Skeletal muscle cell (primary cell): ENCODE data around the gene VPS35.

Source experiments
- DNase-seq: peaks from one replicate; pipeline ENCODE4 v3.0.0-alpha.2; 2010; ENCODE audit warnings: low read depth
- H3K4me3 ChIP-seq: 2 replicates; pipeline ENCODE4 v1.5.1; 2011; ENCODE audit warnings: low read depth, mild to moderate bottlenecking, control low read depth, low read length, moderate library complexity

VPS35 gene

GRCh38 chr16:46688654-46689364 is at the start of gene VPS35:
TSS of gene VPS35 (minus strand) at chr16:46689178. CDS start at chr16:46689133, 45 bp downstream.
- H3K4me3 ChIP-seq: peak within 1 kb of the TSS; percentile 86
- peak; percentile 95 for DNase-seq

DNA sequence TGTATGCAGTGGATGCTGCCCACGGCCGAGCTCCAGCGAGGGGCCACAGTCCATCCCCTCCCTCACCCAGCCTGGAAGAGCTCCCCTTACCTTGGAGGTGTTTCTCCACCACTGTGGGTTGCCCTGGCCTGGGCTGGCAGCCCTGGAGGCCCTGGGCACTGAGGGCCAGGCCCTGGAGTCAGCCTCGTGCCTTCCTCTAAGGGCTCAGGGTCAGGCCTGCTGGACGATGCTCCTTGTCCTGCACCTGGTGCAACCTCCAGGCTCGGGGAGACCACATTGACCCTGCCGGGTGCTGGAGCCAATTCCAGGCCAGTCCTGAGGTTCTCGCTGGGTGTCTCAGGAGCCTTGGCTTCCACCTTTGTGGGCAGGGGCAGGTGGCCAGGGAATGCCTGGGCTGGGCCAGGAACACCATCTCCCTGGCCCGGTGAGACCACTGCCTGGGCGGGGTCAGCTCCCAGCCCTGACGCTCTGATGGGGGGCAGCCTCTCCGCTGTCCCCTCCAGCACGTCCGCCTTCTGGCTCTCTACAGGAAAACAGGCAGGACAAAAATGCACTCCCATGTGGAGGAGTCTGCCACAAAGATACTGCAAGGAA is 48.7 kb upstream of the VPS35 start:
- DNase-seq: no peak
- H3K4me3 ChIP-seq: no peak overlapping the region

DNA sequence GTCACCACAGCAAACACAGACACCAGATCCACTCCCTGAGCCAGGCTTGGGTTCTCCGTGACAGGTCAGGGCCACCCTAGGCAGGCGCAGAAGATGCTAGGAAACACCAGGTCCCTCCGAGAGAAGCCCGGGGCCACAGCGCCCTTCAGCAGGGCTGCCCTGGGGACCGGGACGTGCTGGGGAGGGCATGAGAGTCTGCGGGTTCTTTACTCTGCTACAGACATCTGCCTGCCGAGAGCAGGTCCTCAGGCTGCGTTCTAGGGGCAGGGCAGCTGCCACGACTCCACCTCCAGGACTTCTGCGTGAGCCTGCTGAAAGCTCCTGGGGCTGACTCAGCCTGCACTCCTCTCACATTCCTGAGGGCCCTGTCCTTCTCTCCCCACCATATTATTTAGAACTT is 47.7 kb upstream of the VPS35 start:
- DNase-seq: no peak
- H3K4me3 ChIP-seq: no peak overlapping the region

DNA sequence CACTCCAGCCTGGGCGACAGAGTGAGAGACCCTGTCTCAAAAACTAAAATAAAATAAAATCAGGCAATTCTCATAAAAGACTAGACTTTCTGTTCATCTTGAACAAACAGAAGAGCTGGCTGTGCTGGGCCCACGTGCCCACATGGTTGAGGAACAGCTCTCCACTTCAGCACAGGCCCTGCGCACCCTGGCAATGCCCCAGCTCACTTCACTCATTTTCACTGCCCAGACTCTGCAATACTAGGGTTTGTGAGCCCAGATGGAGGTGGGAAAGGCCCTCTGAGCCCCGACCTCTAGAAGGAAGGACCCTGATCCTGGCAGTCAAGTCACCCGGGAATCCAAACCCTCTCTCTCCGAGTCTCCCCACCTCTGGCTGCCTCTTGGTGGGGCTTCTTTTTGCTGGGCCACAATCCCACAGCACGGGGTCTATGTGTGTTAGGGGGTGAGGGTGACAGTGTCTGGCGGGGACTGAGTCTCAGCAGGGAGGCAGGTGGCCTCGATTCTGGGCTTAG is 44.4 kb upstream of the VPS35 start:
- DNase-seq: no peak
- H3K4me3 ChIP-seq: no peak overlapping the region

DNA sequence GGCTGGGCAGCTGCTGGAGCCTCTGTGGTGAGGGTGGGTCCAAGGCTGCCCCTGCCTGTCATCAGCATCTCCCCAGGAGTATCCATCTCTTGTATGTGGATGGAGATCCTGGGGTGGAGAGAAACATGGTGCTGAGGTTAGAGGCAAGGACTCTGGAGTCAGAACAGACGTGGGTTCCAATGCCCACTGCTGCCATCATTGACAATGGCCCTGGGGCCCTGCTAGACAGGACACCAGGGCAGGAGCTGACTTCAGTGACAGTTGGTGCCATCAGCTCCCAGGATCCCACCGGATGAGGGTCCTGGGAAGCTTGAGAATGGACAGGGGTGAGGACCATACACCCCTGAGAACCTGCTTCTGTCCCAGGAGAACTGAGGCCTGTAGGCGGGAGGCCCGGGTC is 43.6 kb upstream of the VPS35 start:
- no peak for DNase-seq
- H3K4me3 ChIP-seq: no peak overlapping the region

DNA sequence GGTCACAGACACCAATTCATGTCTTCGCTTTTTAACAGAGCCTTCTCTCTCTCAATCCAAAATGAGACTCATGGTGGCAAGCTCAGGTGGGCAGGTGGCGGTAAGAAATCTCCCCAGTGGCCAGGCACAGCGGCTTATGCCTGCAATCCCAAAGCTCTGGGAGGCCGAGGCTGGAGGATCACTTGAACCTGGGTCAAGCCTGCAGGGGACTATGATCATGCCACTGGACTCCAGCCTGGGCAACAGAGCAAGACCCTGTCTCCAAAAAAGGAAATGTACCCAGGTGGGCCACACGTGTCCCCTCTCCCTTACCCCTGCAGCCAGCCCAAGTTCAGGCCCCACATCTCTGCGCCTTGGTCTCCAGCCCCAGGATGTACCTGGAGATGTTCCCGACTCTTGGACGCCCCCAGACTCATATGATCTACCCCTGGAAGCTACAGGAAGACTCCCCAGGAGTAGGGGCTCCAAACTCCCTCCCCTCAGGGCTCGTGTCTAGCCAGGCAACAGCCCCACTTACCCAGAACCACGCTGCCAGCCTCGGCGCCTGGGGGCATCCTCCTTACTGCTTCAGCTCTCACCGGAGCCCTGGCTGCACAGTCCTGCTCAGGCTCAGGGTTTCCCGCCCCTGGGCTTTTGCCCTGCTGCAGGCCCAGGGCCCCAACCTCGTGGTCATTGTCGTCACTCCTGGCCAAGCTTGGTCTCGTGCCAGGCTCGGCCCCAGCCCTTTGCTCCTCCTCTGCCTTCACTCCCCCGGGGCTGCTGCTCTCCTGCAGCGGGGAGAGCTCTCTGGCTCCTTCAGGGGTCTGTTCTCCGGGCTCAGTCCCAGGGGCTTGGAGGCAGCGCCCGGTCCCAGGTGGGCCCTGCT is 42.9 kb upstream of the VPS35 start:
- no peak overlapping the region for H3K4me3 ChIP-seq
- no peak for DNase-seq

DNA sequence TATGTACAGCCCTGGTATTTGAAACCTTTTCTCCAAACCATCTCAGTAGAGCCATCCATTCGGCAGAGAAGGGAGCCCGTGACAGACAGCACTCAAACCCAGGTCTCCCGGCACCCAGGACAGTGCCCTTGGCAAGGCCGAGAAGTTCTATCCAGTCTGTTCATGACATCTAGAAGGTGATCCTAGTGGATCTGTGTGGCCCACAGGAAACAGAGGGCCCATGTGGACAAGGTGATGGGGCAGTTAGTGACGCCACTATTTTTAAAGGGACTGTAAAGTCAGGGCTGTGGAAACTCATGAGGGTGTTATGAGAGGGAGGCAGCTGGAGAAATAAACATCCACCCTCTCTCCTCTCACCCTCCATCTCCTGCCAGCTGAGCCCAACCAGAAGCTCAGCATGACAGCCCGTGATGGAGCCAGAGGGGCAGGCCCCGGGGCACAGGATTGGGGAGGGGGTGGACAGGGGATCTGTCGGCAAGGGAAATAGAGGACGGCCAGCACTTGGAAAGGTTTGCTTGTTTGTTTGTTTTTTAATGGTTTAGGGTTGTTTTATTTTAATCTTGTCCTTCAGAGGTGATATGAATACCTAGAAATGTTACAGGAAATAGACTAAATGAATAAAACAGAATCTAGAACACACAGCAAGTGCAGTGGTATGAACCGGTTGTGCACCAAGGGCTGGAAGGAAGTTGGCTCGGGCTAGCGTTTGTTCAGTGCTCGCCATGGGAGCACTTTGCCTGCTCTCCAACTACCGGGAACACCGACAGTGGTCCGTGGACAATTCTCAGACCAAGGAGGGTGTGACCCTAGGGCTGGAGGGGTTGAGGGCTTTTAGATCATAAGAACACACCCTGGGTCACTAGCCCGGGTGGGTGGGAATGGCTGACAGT is 42.1 kb upstream of the VPS35 start:
- no peak for DNase-seq
- H3K4me3 ChIP-seq: no peak overlapping the region

DNA sequence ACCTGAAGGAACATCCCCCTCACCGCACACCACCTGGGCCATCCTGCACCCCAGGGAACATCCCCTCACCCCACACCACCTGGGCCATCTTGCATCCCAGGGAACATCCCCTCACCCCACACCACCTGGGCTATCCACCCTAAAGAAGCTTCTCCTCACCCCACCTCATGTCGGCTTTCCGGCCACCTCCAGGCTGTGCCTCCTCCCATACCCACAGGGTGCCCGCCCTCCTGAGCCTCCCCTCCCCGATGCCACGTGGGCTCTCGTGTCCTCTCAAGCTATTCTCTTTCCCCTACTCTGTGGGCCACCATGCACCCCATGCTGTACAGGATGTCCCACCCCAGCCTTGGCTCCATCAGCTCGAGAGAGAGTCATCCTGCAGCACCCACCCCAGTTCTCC is 41.1 kb upstream of the VPS35 start:
- H3K4me3 ChIP-seq: no peak overlapping the region
- no peak for DNase-seq

DNA sequence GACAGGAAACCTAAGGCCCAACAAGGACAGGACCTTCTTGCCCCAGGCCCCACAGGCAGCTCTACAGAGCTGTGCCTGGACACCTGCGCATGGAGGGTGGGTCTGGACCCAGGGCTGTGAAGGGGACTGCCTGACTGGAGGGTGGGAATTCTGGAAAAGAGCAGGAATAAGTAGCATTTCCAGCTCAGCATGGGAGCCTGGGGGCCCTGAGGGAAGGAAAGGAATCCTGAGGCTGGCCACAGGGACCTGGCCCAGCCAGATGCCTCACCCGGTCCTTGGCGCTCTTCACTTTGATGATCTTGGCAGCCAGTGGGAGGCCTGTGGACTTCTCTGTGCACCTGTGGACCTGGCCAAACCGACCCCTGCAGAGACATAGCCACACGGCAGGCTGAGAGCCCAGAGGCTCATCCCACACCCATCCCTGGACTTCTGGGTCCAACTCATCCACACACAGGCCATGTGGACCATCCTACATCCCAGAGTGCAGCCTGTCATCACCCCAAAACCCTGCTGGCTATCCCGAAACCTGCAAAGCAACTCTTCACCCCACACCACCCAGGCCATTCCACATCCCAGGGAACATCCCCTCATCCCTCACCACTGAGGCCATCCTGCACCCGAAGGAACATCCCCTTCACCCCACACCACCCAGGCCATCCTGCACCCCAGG is 40.5 kb upstream of the VPS35 start:
- DNase-seq: no peak
- no peak overlapping the region for H3K4me3 ChIP-seq

DNA sequence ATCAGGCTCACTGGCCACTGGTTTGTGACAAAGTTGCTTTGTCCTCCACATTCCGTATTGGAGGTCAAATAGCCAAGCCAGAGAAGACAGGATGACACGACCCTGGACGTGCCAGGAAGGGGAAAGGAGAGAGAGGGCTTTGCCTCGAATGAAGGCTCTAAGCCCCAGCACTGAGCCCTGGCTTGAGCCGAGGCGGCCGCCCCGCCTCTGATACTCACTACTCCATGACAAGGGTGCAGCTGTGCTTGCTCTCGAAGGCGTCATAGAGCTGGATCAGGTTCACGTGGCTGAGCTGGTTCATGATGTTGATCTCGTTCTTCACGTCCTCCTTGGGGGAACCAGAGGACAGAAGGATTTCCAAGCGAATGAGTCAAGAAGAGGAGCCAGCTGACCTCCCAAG is 39.8 kb upstream of the VPS35 start:
- no peak overlapping the region for H3K4me3 ChIP-seq
- DNase-seq: no peak

DNA sequence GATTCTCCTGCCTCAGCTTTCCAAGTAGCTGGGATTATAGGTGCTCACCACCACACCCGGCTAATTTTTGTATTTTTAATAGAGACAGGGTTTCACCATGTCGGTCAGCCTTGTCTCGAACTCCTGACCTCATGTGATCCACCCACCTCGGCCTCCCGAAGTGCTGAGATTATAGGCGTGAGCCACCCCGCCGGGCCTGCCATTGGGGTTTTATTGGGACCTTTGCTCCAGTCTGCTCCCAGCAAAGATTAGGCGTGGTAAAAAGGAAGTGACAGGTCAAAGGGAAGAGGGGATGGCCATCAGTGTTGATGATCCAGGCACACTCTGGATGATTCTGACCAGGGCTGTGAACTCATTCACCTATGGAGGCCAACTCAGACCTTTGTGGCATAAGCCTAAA is 38.7 kb upstream of the VPS35 start:
- no peak for DNase-seq
- no peak overlapping the region for H3K4me3 ChIP-seq

- H3K4me3 ChIP-seq: no peak overlapping the region
- no peak for DNase-seq
Measured at GRCh38 chr16:46727184-46727583, 38.2 kb upstream of the VPS35 start.

DNA sequence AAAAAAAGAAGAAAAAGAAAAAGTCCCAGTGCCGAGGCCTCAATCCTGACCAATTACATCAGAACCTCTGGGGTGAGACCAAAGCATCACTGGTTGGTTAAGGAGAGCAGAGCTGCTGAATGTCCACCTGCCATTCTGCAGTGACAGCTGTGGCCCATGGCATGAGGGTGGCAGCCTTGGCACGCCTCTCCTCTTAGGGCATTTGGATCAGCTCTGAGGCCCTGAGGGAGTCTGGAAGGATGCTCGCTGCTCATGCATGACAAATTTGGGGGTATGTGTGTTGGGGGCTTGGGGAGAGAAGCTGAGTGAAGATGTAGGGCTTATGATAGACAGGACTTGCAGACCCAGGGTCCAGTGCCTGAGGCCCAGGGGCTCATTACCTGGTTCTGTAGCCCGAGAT is 32.9 kb upstream of the VPS35 start:
- H3K4me3 ChIP-seq: no peak overlapping the region
- DNase-seq: no peak

- no peak for DNase-seq
- H3K4me3 ChIP-seq: no peak overlapping the region
Measured at GRCh38 chr16:46720619-46721018, 31.6 kb upstream of the VPS35 start.

- H3K4me3 ChIP-seq: no peak overlapping the region
Measured at GRCh38 chr16:46719528-46719927, 30.6 kb upstream of the VPS35 start.

GRCh38 chr16:46718214-46718613 is 29.2 kb upstream of the VPS35 start:
- no peak overlapping the region for H3K4me3 ChIP-seq
- no peak for DNase-seq

More at GRCh38 chr16:46719528-46719927, 30.6 kb upstream of the VPS35 start:
- no peak for DNase-seq

- H3K4me3 ChIP-seq: no peak overlapping the region
- no peak for DNase-seq
Measured at GRCh38 chr16:46717692-46718091, 28.7 kb upstream of the VPS35 start.

DNA sequence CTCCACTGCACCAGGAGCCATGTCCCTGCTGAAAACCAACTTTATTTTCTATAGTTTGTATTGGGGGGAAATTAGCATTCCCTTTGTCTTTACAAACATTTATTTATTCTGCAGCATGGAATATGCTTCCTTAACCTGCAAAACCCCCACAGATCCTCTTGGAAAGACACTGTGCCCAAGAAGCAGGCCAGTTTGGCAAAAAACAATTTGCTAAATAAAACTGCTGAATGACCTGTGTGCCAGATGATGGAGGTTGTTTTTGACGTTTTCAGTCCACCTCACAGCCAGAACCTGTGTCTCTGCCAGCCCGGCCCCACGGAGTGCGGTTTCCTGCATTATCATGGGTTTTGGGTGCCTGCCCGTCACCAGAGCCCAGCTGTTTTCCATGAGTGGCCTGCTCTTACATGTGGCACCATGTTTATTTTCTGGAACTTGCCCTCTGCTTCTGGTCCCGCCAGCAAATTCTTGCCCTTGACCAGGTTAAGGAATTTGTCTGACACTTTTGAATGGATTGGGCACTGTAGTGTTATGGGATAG is 26.9 kb upstream of the VPS35 start:
- no peak for DNase-seq
- H3K4me3 ChIP-seq: no peak overlapping the region
